A673 (cell line): ENCODE measurements around the gene CXCL5. TPM values are rescaled to one million over a fixed set of nuclear protein-coding genes. Genes with fewer than 3 reads are reported as not detected.
A peak's percentile ranks its signal among the peaks of the same experiment; 100 is the strongest.
"Not testable (repeated sequence)": the region's sequence is repeated elsewhere in the genome, so short reads cannot be mapped to it uniquely, and the experiment has no call there.

Source experiments
- BruUV-seq: library from RNA; stranded (reverse); fragments of 400-500 nt; replicated peaks from 2 replicates; lab custom pipeline; 2021; lab: Mats Ljungman, UMichigan
- CTCF ChIA-PET: fragments of 300-600 bp; sonication (Branson Sonifier 250); formaldehyde crosslinking; loops from one replicate; lab custom pipeline; 2022; ENCODE audit warnings: antibody characterized with exemption; lab: Charles Lee
- POLR2A ChIA-PET: fragments of 300-600 bp; sonication (Branson Sonifier 250); formaldehyde crosslinking; loops from one replicate; lab custom pipeline; 2022; ENCODE audit warnings: antibody characterized with exemption; ENCODE audit not compliant: low non-redundant PET; lab: Charles Lee
- DNase-seq: peaks from one replicate; pipeline ENCODE4 v3.0.0-alpha.2; 2015; ENCODE audit warnings: low spot score
- H3K27ac ChIP-seq: fragments of 200-600 bp; sonication (generic); 2 replicates; pipeline ENCODE4 v1.5.1; 2016; ENCODE audit warnings: mixed run types, low read depth, mild to moderate bottlenecking, mixed read lengths, antibody characterized with exemption, low read length; ENCODE audit not compliant: poor library complexity, severe bottlenecking
- H3K27me3 ChIP-seq: fragments of 200-600 bp; sonication (generic); replicated peaks from 2 replicates; pipeline ENCODE4 v1.6.1; 2017; ENCODE audit warnings: mixed run types, low read depth, mild to moderate bottlenecking, mixed read lengths, antibody characterized with exemption, low read length; ENCODE audit not compliant: insufficient read depth, poor library complexity
- H3K36me3 ChIP-seq: fragments of 200-600 bp; sonication (generic); 2 replicates; pipeline ENCODE4 v1.6.1; 2016; ENCODE audit warnings: mixed run types, mild to moderate bottlenecking, mixed read lengths, antibody characterized with exemption, low read length; ENCODE audit not compliant: insufficient read depth, poor library complexity, severe bottlenecking
- H3K4me1 ChIP-seq: fragments of 200-600 bp; sonication (generic); 2 replicates; pipeline ENCODE4 v1.6.1; 2017; ENCODE audit warnings: mixed run types, mild to moderate bottlenecking, mixed read lengths, antibody characterized with exemption, low read length; ENCODE audit not compliant: insufficient read depth, poor library complexity, severe bottlenecking
- H3K4me3 ChIP-seq: fragments of 200-600 bp; sonication (generic); 2 replicates; pipeline ENCODE4 v1.5.1; 2016; ENCODE audit warnings: low read depth, mixed run types, mild to moderate bottlenecking, mixed read lengths, low read length; ENCODE audit not compliant: poor library complexity, severe bottlenecking
- H3K9me3 ChIP-seq: fragments of 200-600 bp; sonication (generic); 2 replicates; pipeline ENCODE4 v1.6.1; 2016; ENCODE audit warnings: mixed run types, low read depth, mild to moderate bottlenecking, mixed read lengths, antibody characterized with exemption, low read length; ENCODE audit not compliant: poor library complexity, severe bottlenecking
- CTCF ChIP-seq: fragments of 300-800, 200-600 bp; sonication (generic); conservative IDR thresholded peaks from 2 replicates; pipeline ENCODE4 v1.5.1; 2017; ENCODE audit warnings: low read depth, mild to moderate bottlenecking, antibody characterized with exemption, low read length, moderate library complexity, mixed read lengths
- EZH2 ChIP-seq: fragments of 200-600 bp; sonication (generic); IDR thresholded peaks from 2 replicates; pipeline ENCODE4 v1.6.1; 2017; ENCODE audit warnings: borderline replicate concordance, low read depth, mild to moderate bottlenecking, mixed read lengths, antibody characterized with exemption, low read length; ENCODE audit not compliant: poor library complexity, severe bottlenecking
- intact Hi-C: fragments of 100-400 bp; cut with micrococcal nuclease; formaldehyde crosslinking; loops from one replicate; pipeline ENCODE4 v1.10.0; 2022; ENCODE audit not compliant: unreplicated experiment
- total RNA-seq: library from RNA; stranded (reverse); gene quantifications from 2 replicates; pipeline ENCODE4 v1.2.3, GENCODE V29; 2021

CXCL5 gene
- total RNA-seq, 1 experiment from 2014 or later: not detected

- intact Hi-C loops: no loop called here
- DNase-seq: peak; percentile 16
- no peaks in the 10 kb centered on the region for H3K9me3 ChIP-seq
- H3K4me3 ChIP-seq: no peak overlapping the region
- H3K27me3 ChIP-seq: no peaks in the 10 kb centered on the region
- ChIA-PET CTCF (no interaction called here), POLR2A (no interaction called here)
- no peaks in the 10 kb centered on the region for H3K4me1 ChIP-seq
- no peak overlapping the region for H3K27ac ChIP-seq
- TF ChIP-seq CTCF (0 out of 2 replicates have a peak, but pooled peaks have one; percentile 27), EZH2 (no peak)
- H3K36me3 ChIP-seq: no peaks in the 10 kb centered on the region
- no TSS peak for BruUV-seq
Observed at GRCh38 chr4:73964862-73965611, 33.4 kb downstream of the CXCL5 start.

- Histone ChIP-seq H3K27ac (no peak overlapping the region), H3K27me3 (no peaks in the 10 kb centered on the region), H3K4me1 (no peaks in the 10 kb centered on the region), H3K36me3 (no peaks in the 10 kb centered on the region), H3K9me3 (no peaks in the 10 kb centered on the region), H3K4me3 (no peak overlapping the region)
- ChIA-PET CTCF (no interaction called here), POLR2A (no interaction called here)
- intact Hi-C loops: no loop called here
- no TSS peak for BruUV-seq
- no peak for TF ChIP-seq EZH2
- TF ChIP-seq CTCF: no peak
- no peak for DNase-seq
Observed at GRCh38 chr4:73962724-73963123, 35.8 kb downstream of the CXCL5 start.

GRCh38 chr4:73959041-73959440, 39.4 kb downstream of the CXCL5 start:
- BruUV-seq: not testable (repeated sequence)

GRCh38 chr4:73952352-73952751, 46.1 kb downstream of the CXCL5 start:
- no peak for DNase-seq
- no peaks in the 10 kb centered on the region for H3K36me3 ChIP-seq
- TF ChIP-seq CTCF: no peak
- TF ChIP-seq EZH2: no peak
- CTCF ChIA-PET: no interaction called here
- no peaks in the 10 kb centered on the region for H3K27me3 ChIP-seq
- H3K4me1 ChIP-seq: no peaks in the 10 kb centered on the region
- H3K9me3 ChIP-seq: no peaks in the 10 kb centered on the region
- intact Hi-C loops: no loop called here
- no peak overlapping the region for H3K27ac ChIP-seq
- BruUV-seq: no TSS peak
- POLR2A ChIA-PET: no interaction called here
- no peak overlapping the region for H3K4me3 ChIP-seq

More at GRCh38 chr4:73959041-73959440, 39.4 kb downstream of the CXCL5 start:
- H3K27ac ChIP-seq, POLR2A ChIA-PET, H3K27me3 ChIP-seq, H3K9me3 ChIP-seq, H3K4me1 ChIP-seq, H3K4me3 ChIP-seq, CTCF ChIA-PET, H3K36me3 ChIP-seq, intact Hi-C loops, DNase-seq: not testable (repeated sequence)

GRCh38 chr4:73950376-73950920, 48.0 kb downstream of the CXCL5 start:
- H3K36me3 ChIP-seq, H3K27ac ChIP-seq, intact Hi-C loops, H3K4me1 ChIP-seq, H3K4me3 ChIP-seq, H3K9me3 ChIP-seq, H3K27me3 ChIP-seq, BruUV-seq, CTCF ChIA-PET, POLR2A ChIA-PET, DNase-seq: not testable (repeated sequence)
